ENCODE data around the gene SLC4A4. TPM values are rescaled to one million over a fixed set of nuclear protein-coding genes. Genes with fewer than 3 reads are reported as not detected.

SLC4A4 gene
- total RNA-seq, 2 experiments from 2014 or later, result 0.08 to 0.14 TPM

DNA sequence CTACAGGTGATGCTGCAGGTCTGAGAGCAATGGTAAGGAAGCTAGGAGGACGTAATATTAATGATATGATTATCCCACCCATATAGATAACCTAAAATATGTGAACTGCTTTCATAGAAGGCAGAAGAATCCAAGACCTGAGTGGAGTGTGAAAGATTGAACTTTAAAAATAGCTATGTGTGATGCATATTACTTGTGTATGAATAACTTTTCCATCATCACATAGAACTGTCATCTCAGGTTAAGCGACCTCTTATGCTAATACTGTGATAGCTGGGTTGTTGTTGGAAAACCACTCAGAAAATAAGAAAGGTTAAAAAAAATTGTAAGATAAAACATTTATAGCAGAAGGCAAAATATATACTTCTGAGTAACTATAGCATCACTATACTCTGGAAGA, 90.3 kb downstream of the SLC4A4 start:
- ATAC-seq (ENCODE audit: poor library complexity) (no peak), DNase-seq (no peak)
- H3K36me3 ChIP-seq (ENCODE audit: insufficient read depth, low read length), result no peaks in the 10 kb centered on the region
- Mint-ChIP-seq H3K27ac (no peak overlapping the region), H3K27me3 (no peaks in the 10 kb centered on the region), H3K4me3 (no peak overlapping the region), H3K4me1 (ENCODE audit: low read depth) (no peaks in the 10 kb centered on the region), H3K9me3 (peaks cover 4% of the 10 kb centered on the region), H3K36me3 (ENCODE audit: low read depth) (no peaks in the 10 kb centered on the region)
- no peaks in the 10 kb centered on the region for H3K9me3 ChIP-seq (ENCODE audit: control insufficient read depth in 1 of 2, insufficient read depth in 1 of 2, low read length in 2 of 2)
- H3K27me3 ChIP-seq (ENCODE audit: control insufficient read depth in 1 of 2, insufficient read depth in 2 of 2, low read length in 2 of 2), result no peaks in the 10 kb centered on the region
- H3K4me3 ChIP-seq (ENCODE audit: low read length), result no peak overlapping the region
- TF ChIP-seq, protein P1, sequence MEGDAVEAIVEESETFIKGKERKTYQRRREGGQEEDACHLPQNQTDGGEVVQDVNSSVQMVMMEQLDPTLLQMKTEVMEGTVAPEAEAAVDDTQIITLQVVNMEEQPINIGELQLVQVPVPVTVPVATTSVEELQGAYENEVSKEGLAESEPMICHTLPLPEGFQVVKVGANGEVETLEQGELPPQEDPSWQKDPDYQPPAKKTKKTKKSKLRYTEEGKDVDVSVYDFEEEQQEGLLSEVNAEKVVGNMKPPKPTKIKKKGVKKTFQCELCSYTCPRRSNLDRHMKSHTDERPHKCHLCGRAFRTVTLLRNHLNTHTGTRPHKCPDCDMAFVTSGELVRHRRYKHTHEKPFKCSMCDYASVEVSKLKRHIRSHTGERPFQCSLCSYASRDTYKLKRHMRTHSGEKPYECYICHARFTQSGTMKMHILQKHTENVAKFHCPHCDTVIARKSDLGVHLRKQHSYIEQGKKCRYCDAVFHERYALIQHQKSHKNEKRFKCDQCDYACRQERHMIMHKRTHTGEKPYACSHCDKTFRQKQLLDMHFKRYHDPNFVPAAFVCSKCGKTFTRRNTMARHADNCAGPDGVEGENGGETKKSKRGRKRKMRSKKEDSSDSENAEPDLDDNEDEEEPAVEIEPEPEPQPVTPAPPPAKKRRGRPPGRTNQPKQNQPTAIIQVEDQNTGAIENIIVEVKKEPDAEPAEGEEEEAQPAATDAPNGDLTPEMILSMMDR (IDR thresholded peaks at IDR 0.05), result no peak
- no peaks in the 10 kb centered on the region for H3K4me1 ChIP-seq (ENCODE audit: insufficient read depth, low read length)
- ChIA-PET CTCF (no interaction called here), POLR2A (no interaction called here)
- H3K27ac ChIP-seq (ENCODE audit: low read depth in 1 of 2, low read length in 2 of 2), result no peak overlapping the region
- intact Hi-C loops (cut with DNase I, micrococcal nuclease), result no loop called here

- TF ChIP-seq, protein P1 (IDR thresholded peaks at IDR 0.05), result no peak
- Histone ChIP-seq H3K36me3 (ENCODE audit: insufficient read depth, low read length) (no peaks in the 10 kb centered on the region), H3K27ac (ENCODE audit: low read depth in 1 of 2, low read length in 2 of 2) (no peak overlapping the region), H3K9me3 (ENCODE audit: control insufficient read depth in 1 of 2, insufficient read depth in 1 of 2, low read length in 2 of 2) (no peaks in the 10 kb centered on the region), H3K4me1 (ENCODE audit: insufficient read depth, low read length) (no peaks in the 10 kb centered on the region), H3K4me3 (ENCODE audit: low read length) (no peak overlapping the region), H3K27me3 (ENCODE audit: control insufficient read depth in 1 of 2, insufficient read depth in 2 of 2, low read length in 2 of 2) (no peaks in the 10 kb centered on the region)
- H3K4me3 Mint-ChIP-seq, result no peak overlapping the region
- intact Hi-C loops (cut with DNase I, micrococcal nuclease), result no loop called here
- H3K36me3 Mint-ChIP-seq (ENCODE audit: low read depth), result no peaks in the 10 kb centered on the region
- H3K27ac Mint-ChIP-seq, result no peak overlapping the region
- peaks cover 4% of the 10 kb centered on the region for H3K9me3 Mint-ChIP-seq
- ChIA-PET CTCF (no interaction called here), POLR2A (no interaction called here)
- no peaks in the 10 kb centered on the region for H3K27me3 Mint-ChIP-seq
- ATAC-seq (ENCODE audit: poor library complexity) (no peak), DNase-seq (no peak)
- no peaks in the 10 kb centered on the region for H3K4me1 Mint-ChIP-seq (ENCODE audit: low read depth)
Observed at GRCh38 chr4:71429962-71430361, 91.1 kb downstream of the SLC4A4 start.

DNA sequence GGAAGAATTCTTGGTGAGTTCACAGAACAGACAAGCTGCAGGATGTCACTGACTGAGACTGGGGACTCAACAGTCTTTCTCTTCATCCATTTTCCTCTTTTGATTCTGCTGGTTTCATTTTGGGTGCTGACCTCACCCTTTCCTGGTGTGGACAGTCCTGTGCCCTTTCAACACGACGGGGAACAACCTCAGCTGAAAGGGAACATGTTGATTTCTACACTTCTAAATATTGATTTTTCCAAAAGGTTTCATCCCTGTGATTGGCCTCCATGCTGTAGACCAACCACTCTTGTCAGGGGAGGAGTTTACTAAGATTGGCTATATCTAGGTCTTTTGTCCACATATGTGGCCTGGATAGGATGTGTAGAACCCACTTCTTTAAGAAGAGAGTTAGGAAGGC, 91.8 kb downstream of the SLC4A4 start:
- Histone ChIP-seq H3K4me1 (ENCODE audit: insufficient read depth, low read length) (no peaks in the 10 kb centered on the region), H3K27me3 (ENCODE audit: control insufficient read depth in 1 of 2, insufficient read depth in 2 of 2, low read length in 2 of 2) (no peaks in the 10 kb centered on the region), H3K9me3 (ENCODE audit: control insufficient read depth in 1 of 2, insufficient read depth in 1 of 2, low read length in 2 of 2) (no peaks in the 10 kb centered on the region), H3K27ac (ENCODE audit: low read depth in 1 of 2, low read length in 2 of 2) (no peak overlapping the region), H3K4me3 (ENCODE audit: low read length) (no peak overlapping the region), H3K36me3 (ENCODE audit: insufficient read depth, low read length) (no peaks in the 10 kb centered on the region)
- Mint-ChIP-seq H3K27me3 (no peaks in the 10 kb centered on the region), H3K4me1 (ENCODE audit: low read depth) (no peaks in the 10 kb centered on the region), H3K9me3 (peaks cover 1% of the 10 kb centered on the region), H3K4me3 (no peak overlapping the region), H3K36me3 (ENCODE audit: low read depth) (no peaks in the 10 kb centered on the region), H3K27ac (no peak overlapping the region)
- TF ChIP-seq, protein P1 (IDR thresholded peaks at IDR 0.05), result no peak
- CTCF ChIA-PET, result no interaction called here
- ATAC-seq (ENCODE audit: poor library complexity) (no peak), DNase-seq (no peak)
- POLR2A ChIA-PET, result no interaction called here
- intact Hi-C loops (cut with DNase I, micrococcal nuclease), result no loop called here

All from CD4-positive, alpha-beta T cell (primary cell).